Astrocyte (in vitro differentiated cells and primary cell): ENCODE data around the gene RAB37.

Source experiments
- CTCF ChIP-seq: IDR thresholded peaks from 2 replicates; pipeline ENCODE4 v1.5.1; 2011; ENCODE audit warnings: low read depth, mild to moderate bottlenecking, inconsistent platforms, low read length, moderate library complexity; ENCODE audit not compliant: insufficient read depth
- EZH2 ChIP-seq: IDR thresholded peaks from 2 replicates; pipeline ENCODE4 v1.6.1; 2012; ENCODE audit warnings: mild to moderate bottlenecking, low read length, inconsistent platforms; ENCODE audit not compliant: insufficient read depth

DNA sequence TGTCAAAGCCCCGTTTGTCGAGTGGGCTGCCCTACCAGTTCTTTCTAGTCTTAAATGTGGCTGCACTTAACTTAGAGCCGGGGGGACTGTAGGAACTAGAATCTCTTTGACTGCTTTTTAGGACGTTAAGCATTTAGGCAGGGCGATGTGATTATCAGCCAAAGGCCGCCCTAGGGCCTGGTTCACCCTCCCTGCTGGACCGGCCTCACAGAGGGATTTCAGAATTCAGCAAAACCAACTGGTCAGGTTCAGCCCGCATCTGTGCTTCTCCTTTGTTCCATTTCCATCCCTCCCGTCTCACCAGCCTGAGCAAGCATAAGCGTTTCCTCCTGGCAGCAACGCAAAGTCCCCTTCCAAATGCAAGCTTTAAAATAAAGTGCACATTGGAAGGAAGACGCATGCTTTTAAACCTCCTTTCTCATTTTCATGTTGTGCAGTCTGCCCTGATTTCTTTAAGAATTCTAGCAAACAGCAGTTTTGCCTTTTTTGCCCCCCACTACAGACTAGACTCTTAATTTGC lies 55.6 kb downstream of the RAB37 start:
- no peak for TF ChIP-seq CTCF
- TF ChIP-seq EZH2, result no peak
